Endothelial cell (in vitro differentiated cells): ENCODE results near the gene ZMPSTE24. TPM values are rescaled to one million over a fixed set of nuclear protein-coding genes. Genes with fewer than 3 reads are reported as not detected.

Experiments
- DNase-seq: peaks from one replicate; pipeline ENCODE4 v3.0.0; 2021; ENCODE audit warnings: low spot score
- H3K27ac Mint-ChIP-seq: one replicate; pipeline ENCODE4 v1.8.0; 2021; ENCODE audit warnings: mixed read lengths, inconsistent platforms; ENCODE audit not compliant: unreplicated experiment
- H3K27me3 Mint-ChIP-seq: one replicate; pipeline ENCODE4 v1.8.0; 2021; ENCODE audit warnings: mild to moderate bottlenecking, moderate library complexity, mixed read lengths, inconsistent platforms; ENCODE audit not compliant: unreplicated experiment
- H3K36me3 Mint-ChIP-seq: one replicate; pipeline ENCODE4 v1.8.0; 2021; ENCODE audit warnings: mild to moderate bottlenecking, low read depth, mixed read lengths, inconsistent platforms; ENCODE audit not compliant: unreplicated experiment
- H3K4me1 Mint-ChIP-seq: one replicate; pipeline ENCODE4 v1.8.0; 2021; ENCODE audit warnings: mild to moderate bottlenecking, mixed read lengths, inconsistent platforms; ENCODE audit not compliant: unreplicated experiment
- H3K4me3 Mint-ChIP-seq: one replicate; pipeline ENCODE4 v1.8.0; 2021; ENCODE audit warnings: mild to moderate bottlenecking, mixed read lengths, inconsistent platforms; ENCODE audit not compliant: unreplicated experiment
- H3K9me3 Mint-ChIP-seq: one replicate; pipeline ENCODE4 v1.8.0; 2021; ENCODE audit warnings: mixed read lengths, inconsistent platforms; ENCODE audit not compliant: unreplicated experiment
- total RNA-seq: library from RNA; stranded (reverse); fragmentation: NEBNext Ultra II Directional; extraction: Animal tissue kit (Norgen Biotek cat#: 25700); gene quantifications from one replicate; pipeline ENCODE4 v1.2.1, GENCODE V29; 2021; ENCODE audit not compliant: unreplicated experiment
- TF ChIP-seq, protein P1 (sequence below): fragments of 200-600 bp; sonication (generic); IDR thresholded peaks from one replicate; pipeline ENCODE4 v1.5.0; 2021; ENCODE audit warnings: antibody characterized with exemption; ENCODE audit not compliant: unreplicated experiment

ZMPSTE24 gene
- total RNA-seq, 1 donor from 2014 or later = 32.9 TPM

DNA sequence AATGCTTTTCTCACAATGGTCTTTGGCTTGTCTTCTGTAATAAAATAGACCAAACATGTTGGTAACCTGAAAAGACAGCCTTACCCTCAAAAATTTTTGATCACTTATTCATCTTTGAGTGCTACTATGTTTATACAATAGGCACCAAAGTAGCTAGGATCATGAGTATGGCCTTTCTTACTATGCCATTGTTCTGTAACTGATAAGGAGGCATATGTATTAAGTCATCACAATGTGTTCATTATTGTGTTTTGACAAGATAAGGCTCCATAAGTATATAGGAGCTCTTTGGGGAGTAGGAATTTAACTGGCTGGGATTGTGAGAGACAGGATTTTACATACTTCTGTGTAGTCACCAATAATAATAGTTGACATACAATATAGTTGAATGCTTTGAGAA is 9.6 kb upstream of the ZMPSTE24 start:
- DNase-seq = no peak
- no peaks in the 10 kb centered on the region for H3K9me3 Mint-ChIP-seq
- no peaks in the 10 kb centered on the region for H3K36me3 Mint-ChIP-seq
- peaks cover 3% of the 10 kb centered on the region for H3K27me3 Mint-ChIP-seq
- TF ChIP-seq, protein P1, sequence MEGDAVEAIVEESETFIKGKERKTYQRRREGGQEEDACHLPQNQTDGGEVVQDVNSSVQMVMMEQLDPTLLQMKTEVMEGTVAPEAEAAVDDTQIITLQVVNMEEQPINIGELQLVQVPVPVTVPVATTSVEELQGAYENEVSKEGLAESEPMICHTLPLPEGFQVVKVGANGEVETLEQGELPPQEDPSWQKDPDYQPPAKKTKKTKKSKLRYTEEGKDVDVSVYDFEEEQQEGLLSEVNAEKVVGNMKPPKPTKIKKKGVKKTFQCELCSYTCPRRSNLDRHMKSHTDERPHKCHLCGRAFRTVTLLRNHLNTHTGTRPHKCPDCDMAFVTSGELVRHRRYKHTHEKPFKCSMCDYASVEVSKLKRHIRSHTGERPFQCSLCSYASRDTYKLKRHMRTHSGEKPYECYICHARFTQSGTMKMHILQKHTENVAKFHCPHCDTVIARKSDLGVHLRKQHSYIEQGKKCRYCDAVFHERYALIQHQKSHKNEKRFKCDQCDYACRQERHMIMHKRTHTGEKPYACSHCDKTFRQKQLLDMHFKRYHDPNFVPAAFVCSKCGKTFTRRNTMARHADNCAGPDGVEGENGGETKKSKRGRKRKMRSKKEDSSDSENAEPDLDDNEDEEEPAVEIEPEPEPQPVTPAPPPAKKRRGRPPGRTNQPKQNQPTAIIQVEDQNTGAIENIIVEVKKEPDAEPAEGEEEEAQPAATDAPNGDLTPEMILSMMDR = no peak
- H3K4me1 Mint-ChIP-seq = no peaks in the 10 kb centered on the region
- H3K27ac Mint-ChIP-seq = no peak overlapping the region
- H3K4me3 Mint-ChIP-seq = no peak overlapping the region

DNA sequence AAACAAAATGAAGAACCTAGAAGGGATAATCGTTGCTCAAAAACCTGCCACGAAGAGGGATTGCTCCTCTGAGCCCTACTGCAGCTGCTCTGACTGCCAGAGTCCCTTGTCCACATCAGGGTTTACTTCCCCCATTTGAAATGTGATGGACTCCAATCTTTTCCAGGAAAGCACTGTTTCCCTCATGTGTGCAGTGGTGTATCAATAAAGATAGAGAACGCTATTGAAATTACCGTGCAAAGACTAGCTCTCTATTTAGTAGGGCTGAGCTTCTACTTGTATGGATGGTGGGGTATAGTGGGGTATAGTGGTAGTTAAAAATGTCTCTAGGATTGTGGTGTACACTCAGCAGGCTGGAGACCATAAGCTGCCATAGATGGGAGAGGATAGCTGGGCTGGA is 6.6 kb upstream of the ZMPSTE24 start:
- Mint-ChIP-seq H3K9me3 (no peaks in the 10 kb centered on the region), H3K4me3 (no peak overlapping the region), H3K27me3 (peaks cover 3% of the 10 kb centered on the region), H3K27ac (no peak overlapping the region), H3K4me1 (no peaks in the 10 kb centered on the region), H3K36me3 (no peaks in the 10 kb centered on the region)
- no peak for DNase-seq
- TF ChIP-seq, protein P1 = no peak

DNA sequence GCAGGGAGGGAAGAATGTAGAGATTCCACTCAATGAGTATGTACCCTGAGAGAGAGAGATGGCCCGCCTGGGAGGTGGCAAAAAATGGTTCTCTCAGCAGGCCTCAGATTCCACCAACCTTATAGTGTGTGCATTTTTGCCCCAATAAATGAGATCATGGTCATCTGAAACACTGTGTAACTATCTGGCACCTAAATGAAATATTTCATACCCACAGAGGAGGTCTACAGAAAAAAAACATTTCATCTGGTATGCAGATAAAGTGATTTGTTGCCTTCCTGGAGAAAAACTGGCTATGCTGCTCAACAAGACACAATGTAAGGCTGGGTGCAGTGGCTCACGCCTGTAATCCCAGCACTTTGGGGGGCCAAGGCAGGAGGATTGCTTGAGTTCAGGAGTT is 5.4 kb upstream of the ZMPSTE24 start:
- Mint-ChIP-seq H3K4me1 (peaks cover 2% of the 10 kb centered on the region), H3K4me3 (no peak overlapping the region), H3K9me3 (no peaks in the 10 kb centered on the region), H3K27me3 (peaks cover 8% of the 10 kb centered on the region), H3K36me3 (no peaks in the 10 kb centered on the region), H3K27ac (no peak overlapping the region)
- DNase-seq = no peak
- TF ChIP-seq, protein P1 = no peak

DNA sequence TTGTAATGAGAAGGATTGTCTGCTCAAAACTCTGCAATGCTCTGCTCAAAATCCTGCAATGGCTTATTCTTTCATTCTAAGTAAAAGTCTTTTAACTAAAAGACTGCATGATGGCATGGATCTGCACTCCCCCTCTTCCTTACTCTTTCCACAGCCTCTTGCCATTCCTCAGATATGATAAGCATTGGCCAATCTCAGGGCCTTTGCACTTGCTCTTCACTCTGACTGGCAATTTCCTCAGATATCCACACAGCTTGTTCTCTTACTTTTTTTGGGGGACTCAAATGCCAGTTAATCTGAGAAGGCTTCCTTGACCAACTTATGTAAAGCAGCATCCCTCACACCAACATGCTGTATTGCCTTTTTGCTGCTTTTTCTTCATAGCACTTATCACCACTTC is 2.8 kb upstream of the ZMPSTE24 start:
- Mint-ChIP-seq H3K36me3 (no peaks in the 10 kb centered on the region), H3K4me1 (peaks cover 6% of the 10 kb centered on the region), H3K4me3 (no peak overlapping the region), H3K27me3 (peaks cover 14% of the 10 kb centered on the region), H3K9me3 (no peaks in the 10 kb centered on the region), H3K27ac (no peak overlapping the region)
- TF ChIP-seq, protein P1 = no peak
- no peak for DNase-seq

DNA sequence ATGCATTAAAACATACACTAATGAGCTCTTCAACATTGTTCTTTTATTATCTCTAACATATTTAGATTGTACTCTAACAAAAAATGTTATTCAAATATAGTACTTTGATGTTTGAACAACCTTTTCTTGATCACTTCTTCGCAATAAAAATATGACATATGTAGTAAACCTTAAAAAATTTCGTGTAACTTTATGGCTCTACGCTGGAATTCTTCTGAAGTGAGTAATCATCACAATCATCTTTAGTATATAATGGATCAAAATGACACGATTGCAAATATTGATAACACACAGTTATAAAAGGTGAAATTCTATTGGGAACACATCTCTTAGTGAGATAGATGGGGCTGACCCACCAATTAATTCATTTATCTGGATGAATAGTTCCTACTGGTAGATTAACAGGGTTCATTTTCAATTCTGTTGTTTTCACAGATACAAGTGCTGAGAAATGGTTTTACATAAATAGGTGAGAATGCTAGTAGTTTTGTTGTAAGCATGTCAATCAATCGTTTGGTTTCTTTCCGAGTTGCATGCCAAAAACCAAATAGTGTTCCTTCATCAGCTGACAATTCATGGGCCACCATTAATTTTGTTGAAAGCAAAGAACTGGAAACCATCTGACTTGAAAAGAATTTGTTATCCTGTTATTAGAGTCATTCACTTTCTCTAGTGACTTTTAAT is 1.5 kb upstream of the ZMPSTE24 start:
- H3K4me3 Mint-ChIP-seq = peak overlapping the region; percentile 97
- peaks cover 11% of the 10 kb centered on the region for H3K36me3 Mint-ChIP-seq
- peak overlapping the region; percentile 99 for H3K27ac Mint-ChIP-seq
- TF ChIP-seq, protein P1 = no peak
- DNase-seq = no peak
- H3K9me3 Mint-ChIP-seq = no peaks in the 10 kb centered on the region
- H3K27me3 Mint-ChIP-seq = peaks cover 14% of the 10 kb centered on the region
- peaks cover 6% of the 10 kb centered on the region for H3K4me1 Mint-ChIP-seq
